HG02981 (cell line): ENCODE data around the gene PDZD2.
"Not testable (repeated sequence)": the region's sequence is repeated elsewhere in the genome, so short reads cannot be mapped to it uniquely, and the experiment has no call there.

ENCODE experiments used
- ATAC-seq: cut with Tn5 transposase; IDR thresholded peaks from one replicate; pipeline ENCODE4 v1.9.1; 2021; ENCODE audit warnings: mild to moderate bottlenecking, moderate library complexity; ENCODE audit not compliant: unreplicated experiment

The PDZD2 gene

GRCh38 chr5:31962871-31963307 lies 324.0 kb downstream of the PDZD2 start:
- no peak for ATAC-seq

- no peak for ATAC-seq
Measured at GRCh38 chr5:31963358-31964006, 324.6 kb downstream of the PDZD2 start.

GRCh38 chr5:31964007-31964360 lies 325.1 kb downstream of the PDZD2 start:
- ATAC-seq: no peak

GRCh38 chr5:31965227-31965626 lies 326.3 kb downstream of the PDZD2 start:
- no peak for ATAC-seq

GRCh38 chr5:31966936-31967335 lies 328.0 kb downstream of the PDZD2 start:
- no peak for ATAC-seq

GRCh38 chr5:31967461-31967860 lies 328.5 kb downstream of the PDZD2 start:
- no peak for ATAC-seq

GRCh38 chr5:31972558-31972957 lies 333.6 kb downstream of the PDZD2 start:
- ATAC-seq: no peak

GRCh38 chr5:31975189-31975612 lies 336.3 kb downstream of the PDZD2 start:
- not testable (repeated sequence) for ATAC-seq

GRCh38 chr5:31976169-31976568 lies 337.2 kb downstream of the PDZD2 start:
- ATAC-seq: no peak

- no peak for ATAC-seq
Measured at GRCh38 chr5:31981361-31981945, 342.5 kb downstream of the PDZD2 start.

GRCh38 chr5:31982027-31982426 lies 343.1 kb downstream of the PDZD2 start:
- ATAC-seq: no peak

GRCh38 chr5:31982621-31983020 lies 343.7 kb downstream of the PDZD2 start:
- no peak for ATAC-seq

- no peak for ATAC-seq
Measured at GRCh38 chr5:31983851-31984250, 344.9 kb downstream of the PDZD2 start.

GRCh38 chr5:31984691-31985090 lies 345.8 kb downstream of the PDZD2 start:
- no peak for ATAC-seq

GRCh38 chr5:31986101-31986500 lies 347.2 kb downstream of the PDZD2 start:
- ATAC-seq: no peak

- ATAC-seq: no peak
Measured at GRCh38 chr5:31987985-31988710, 349.2 kb downstream of the PDZD2 start.

GRCh38 chr5:31990081-31990650 lies 351.2 kb downstream of the PDZD2 start:
- no peak for ATAC-seq

- ATAC-seq: no peak
Measured at GRCh38 chr5:31990701-31991110, 351.8 kb downstream of the PDZD2 start.

GRCh38 chr5:31992377-31992776 lies 353.4 kb downstream of the PDZD2 start:
- no peak for ATAC-seq

GRCh38 chr5:31993165-31993961 lies 354.4 kb downstream of the PDZD2 start:
- ATAC-seq: peak; percentile 52

- peak; percentile 65 for ATAC-seq
Measured at GRCh38 chr5:31995006-31995405, 356.1 kb downstream of the PDZD2 start.
